Heart right ventricle (tissue), 16 donors: ENCODE results near the gene SLC6A16. TPM values are rescaled to one million over a fixed set of nuclear protein-coding genes. Genes with fewer than 3 reads are reported as not detected.
"Not testable (repeated sequence)": the region's sequence is repeated elsewhere in the genome, so short reads cannot be mapped to it uniquely, and the experiment has no call there.

ENCODE experiments used
- ATAC-seq, 8 donors: fragments of 200-7000 bp; cut with Tn5 transposase; one replicate each; pipeline ENCODE4 v1.9.1; 2020; ENCODE audit warnings: mild to moderate bottlenecking in 8 of 8, moderate library complexity in 8 of 8, moderate number of reproducible peaks in 1 of 8
- DNase-seq, 2 donors: peaks; one replicate each; pipeline ENCODE4 v3.0.0-alpha.2; 2020
- H3K27ac ChIP-seq, 10 donors: fragments of 200-600 bp; sonication (generic) in 2 of 10; one replicate each; pipeline versions ENCODE4 v1.5.0 to v1.8.0; 2020 to 2022; ENCODE audit warnings: mild to moderate bottlenecking in 3 of 10
- H3K27me3 ChIP-seq, 7 donors: fragments of 200-600 bp; one replicate each; pipeline ENCODE4 v1.8.0; 2021 to 2022; ENCODE audit warnings: mild to moderate bottlenecking in 2 of 7
- H3K36me3 ChIP-seq, 9 donors: fragments of 200-600 bp; sonication (generic) in 1 of 9; one replicate each; pipeline versions ENCODE4 v1.5.0 to v1.8.0; 2020 to 2022; ENCODE audit warnings: mild to moderate bottlenecking in 2 of 9
- H3K4me1 ChIP-seq, 9 donors: fragments of 200-600 bp; sonication (generic) in 1 of 9; one replicate each; pipeline versions ENCODE4 v1.5.0 to v1.8.0; 2020 to 2022; ENCODE audit warnings: mild to moderate bottlenecking in 4 of 9
- H3K4me3 ChIP-seq, 10 donors: fragments of 200-600 bp; sonication (generic) in 2 of 10; one replicate each; pipeline versions ENCODE4 v1.5.0 to v1.8.0; 2020 to 2022; ENCODE audit warnings: mild to moderate bottlenecking in 7 of 10, moderate library complexity in 2 of 10
- H3K9me3 ChIP-seq, 11 donors: fragments of 200-600 bp in 10 of 11; sonication (generic) in 2 of 11; one replicate each; pipeline versions ENCODE4 v1.5.0 to v1.8.0; 2013 to 2022; ENCODE audit warnings: mild to moderate bottlenecking in 2 of 11, control low read depth in 1 of 11, moderate library complexity in 1 of 11
- CTCF ChIP-seq, 9 donors: fragments of 200-600 bp; sonication (generic) in 2 of 9; IDR thresholded peaks; one replicate each; pipeline versions ENCODE4 v1.5.0 to v1.8.0; 2021 to 2022; ENCODE audit warnings: antibody characterized with exemption in 9 of 9, mild to moderate bottlenecking in 5 of 9, moderate library complexity in 1 of 9
- WGBS, 2 donors: extraction: QIAGEN DNeasy Blood & Tissue Kit; methylation state at CpG; one replicate each; pipeline ENCODE4 v1.1.7; 2013; ENCODE audit warnings: inconsistent platforms in 1 of 2; 5-methylcytosine and 5-hydroxymethylcytosine counted together
- intact Hi-C, 10 donors: fragments of 100-400 bp; cut with DNase I; formaldehyde crosslinking; loops; one replicate each; pipeline versions ENCODE4 v1.11.1 to v1.14.2; 2022
- polyA plus RNA-seq, 2 donors: library from polyadenylated mRNA; stranded (reverse); fragments of 200-250 nt; gene quantifications; one replicate each; pipeline ENCODE4 v1.2.3, GENCODE V29; 2013
- total RNA-seq, 10 donors: library from RNA; stranded (reverse); fragmentation: NEBNext Ultra II Directional in 3 of 10; extraction: Animal tissue kit (Norgen Biotek cat#: 25700) in 3 of 10; gene quantifications; one replicate each; pipeline versions ENCODE4 v1.2.1 to v1.2.4, GENCODE V29; 2021 to 2023
- donor health status: Arrhythmogenic right ventricular cardiomyopathy.
- donor health status: ischemic (EF 13 %, LVEDD 7.1; RV severe dilation, severe dysfunction).
- donor health status: healthy with polysubstance abuse.
- donor health status: DM: no; HTN: yes; CAD: no.
- donor health status: DM: no; HTN: no; CAD: no.
- donor health status: ischemic (EF 25% LVEDD 6.9; RV normal size, moderate dysfunction).
- donor health status: ischemic (EF 25% LVEDD 5.7; RV mildly dilated, moderate dysfunction).
- donor health status: healthy.
- donor health status: DM: yes; HTN: yes; CAD: no.
- donor health status: Ischemic cardiomyopathy.
- donor health status: ischemic (EF 35%, LVEDD 5.7; RV mildly dilated, moderate dysfunction).
- donor health status: nonischemic (EF 11% LVEDD 7.7; RV severe dilation, severe dysfunction).
- donor health status: DM: yes; HTN: yes; CAD: no.
- donor health status: PGD.
- donor health status: ischemic (EF 29% LVEDD 5.4; RV normal size, mild dysfunction).
- donor health status: nonischemic (EF 23%, LVEDD 6.1; RV moderate dilation, normal function).

SLC6A16 gene
- total and polyA plus RNA-seq, 12 donors = 0.13 to 3.1 (median 0.77) TPM

- DNase-seq = no peak
- no peak overlapping the region for H3K27ac ChIP-seq
- 90 to 94% methylated on average over 6 of the region's 6 CpGs for WGBS, 2 donors
- no peaks in the 10 kb centered on the region for H3K27me3 ChIP-seq
- no peak for ATAC-seq
- no peak overlapping the region for H3K4me3 ChIP-seq
- no peak for TF ChIP-seq CTCF (IDR thresholded peaks at IDR 0.05)
- no peaks in the 10 kb centered on the region for H3K9me3 ChIP-seq
- no peaks in the 10 kb centered on the region for H3K4me1 ChIP-seq
- peaks cover 0 to 21% (median 0%) of the 10 kb centered on the region in 9 donors for H3K36me3 ChIP-seq
- intact Hi-C loops = loop anchor here in 3 of 10 donors (10.0 kb wide), 1 partner anchor 84 kb away; no protein-coding TSS in a partner anchor
Measured at GRCh38 chr19:49309087-49309486, 15.9 kb downstream of the SLC6A16 start.

GRCh38 chr19:49306734-49307133 is 18.3 kb downstream of the SLC6A16 start:
- not testable (repeated sequence) for ATAC-seq, H3K4me3 ChIP-seq, H3K27me3 ChIP-seq, H3K27ac ChIP-seq, DNase-seq, H3K4me1 ChIP-seq
- H3K36me3 ChIP-seq = peaks cover 0 to 21% (median 0%) of the 10 kb centered on the region in 9 donors
- intact Hi-C loops = loop anchor here in 3 of 10 donors (10.0 kb wide), 1 partner anchor 82 kb away; no protein-coding TSS in a partner anchor
- 67 to 83% methylated on average over 7 of the region's 7 CpGs for WGBS, 2 donors
- peaks cover 0 to 12% (median 0%) of the 10 kb centered on the region in 11 donors for H3K9me3 ChIP-seq

GRCh38 chr19:49301866-49302252 is 23.1 kb downstream of the SLC6A16 start:
- Histone ChIP-seq H3K4me1 (peaks cover 0 to 5% (median 0%) of the 10 kb centered on the region in 9 donors), H3K27ac (no peak overlapping the region), H3K4me3 (no peak overlapping the region), H3K36me3 (no peaks in the 10 kb centered on the region), H3K9me3 (peaks cover 0 to 12% (median 0%) of the 10 kb centered on the region in 11 donors), H3K27me3 (no peaks in the 10 kb centered on the region)
- no peak for TF ChIP-seq CTCF (IDR thresholded peaks at IDR 0.05)
- WGBS, 2 donors = 83 to 86% methylated on average over 5 of the region's 5 CpGs
- intact Hi-C loops = loop anchor here in 7 of 10 donors (1.0 to 10.0 kb wide), 3 partner anchors 75 to 77 kb away; no protein-coding TSS in a partner anchor
- peak in 1 of 8 donors; percentile 44 for ATAC-seq
- no peak for DNase-seq

GRCh38 chr19:49301165-49301865 is 23.7 kb downstream of the SLC6A16 start:
- Histone ChIP-seq H3K27me3 (no peaks in the 10 kb centered on the region), H3K27ac (no peak overlapping the region), H3K9me3 (peaks cover 0 to 12% (median 0%) of the 10 kb centered on the region in 11 donors), H3K36me3 (no peaks in the 10 kb centered on the region), H3K4me1 (peaks cover 0 to 5% (median 0%) of the 10 kb centered on the region in 9 donors), H3K4me3 (peak overlapping the region in 4 of 10 donors; percentile 24 to 32 (median 26))
- ATAC-seq (peak; percentile 89 to 96 (median 92)), DNase-seq (peak; percentile 58 to 83)
- intact Hi-C loops = loop anchor here in 7 of 10 donors (1.0 to 10.0 kb wide), 3 partner anchors 74 to 77 kb away; no protein-coding TSS in a partner anchor
- peak; percentile 65 to 96 (median 83) for TF ChIP-seq CTCF (IDR thresholded peaks at IDR 0.05)
- WGBS, 2 donors = 25 to 27% methylated on average over 8 of the region's 8 CpGs

GRCh38 chr19:49298653-49299052 is 26.3 kb downstream of the SLC6A16 start:
- H3K27ac ChIP-seq, ATAC-seq, H3K4me1 ChIP-seq, H3K4me3 ChIP-seq, DNase-seq, intact Hi-C loops, H3K36me3 ChIP-seq, H3K27me3 ChIP-seq: not testable (repeated sequence)
- 89 to 91% methylated on average over 3 of the region's 3 CpGs for WGBS, 2 donors
- H3K9me3 ChIP-seq = peaks cover 0 to 10% (median 0%) of the 10 kb centered on the region in 11 donors
